A673 (cell line): ENCODE results near the gene PLA2G15. TPM values are rescaled to one million over a fixed set of nuclear protein-coding genes. Genes with fewer than 3 reads are reported as not detected.

Experiments
- BruUV-seq: library from RNA; stranded (reverse); fragments of 400-500 nt; replicated peaks from 2 replicates; lab custom pipeline; 2021; lab: Mats Ljungman, UMichigan
- CTCF ChIA-PET: fragments of 300-600 bp; sonication (Branson Sonifier 250); formaldehyde crosslinking; loops from one replicate; lab custom pipeline; 2022; ENCODE audit warnings: antibody characterized with exemption; lab: Charles Lee
- POLR2A ChIA-PET: fragments of 300-600 bp; sonication (Branson Sonifier 250); formaldehyde crosslinking; loops from one replicate; lab custom pipeline; 2022; ENCODE audit warnings: antibody characterized with exemption; ENCODE audit not compliant: low non-redundant PET; lab: Charles Lee
- DNase-seq: peaks from one replicate; pipeline ENCODE4 v3.0.0-alpha.2; 2015; ENCODE audit warnings: low spot score
- H3K27ac ChIP-seq: fragments of 200-600 bp; sonication (generic); 2 replicates; pipeline ENCODE4 v1.5.1; 2016; ENCODE audit warnings: mixed run types, low read depth, mild to moderate bottlenecking, mixed read lengths, antibody characterized with exemption, low read length; ENCODE audit not compliant: poor library complexity, severe bottlenecking
- H3K27me3 ChIP-seq: fragments of 200-600 bp; sonication (generic); replicated peaks from 2 replicates; pipeline ENCODE4 v1.6.1; 2017; ENCODE audit warnings: mixed run types, low read depth, mild to moderate bottlenecking, mixed read lengths, antibody characterized with exemption, low read length; ENCODE audit not compliant: insufficient read depth, poor library complexity
- H3K36me3 ChIP-seq: fragments of 200-600 bp; sonication (generic); 2 replicates; pipeline ENCODE4 v1.6.1; 2016; ENCODE audit warnings: mixed run types, mild to moderate bottlenecking, mixed read lengths, antibody characterized with exemption, low read length; ENCODE audit not compliant: insufficient read depth, poor library complexity, severe bottlenecking
- H3K4me1 ChIP-seq: fragments of 200-600 bp; sonication (generic); 2 replicates; pipeline ENCODE4 v1.6.1; 2017; ENCODE audit warnings: mixed run types, mild to moderate bottlenecking, mixed read lengths, antibody characterized with exemption, low read length; ENCODE audit not compliant: insufficient read depth, poor library complexity, severe bottlenecking
- H3K4me3 ChIP-seq: fragments of 200-600 bp; sonication (generic); 2 replicates; pipeline ENCODE4 v1.5.1; 2016; ENCODE audit warnings: low read depth, mixed run types, mild to moderate bottlenecking, mixed read lengths, low read length; ENCODE audit not compliant: poor library complexity, severe bottlenecking
- H3K9me3 ChIP-seq: fragments of 200-600 bp; sonication (generic); 2 replicates; pipeline ENCODE4 v1.6.1; 2016; ENCODE audit warnings: mixed run types, low read depth, mild to moderate bottlenecking, mixed read lengths, antibody characterized with exemption, low read length; ENCODE audit not compliant: poor library complexity, severe bottlenecking
- EZH2 ChIP-seq: fragments of 200-600 bp; sonication (generic); IDR thresholded peaks from 2 replicates; pipeline ENCODE4 v1.6.1; 2017; ENCODE audit warnings: borderline replicate concordance, low read depth, mild to moderate bottlenecking, mixed read lengths, antibody characterized with exemption, low read length; ENCODE audit not compliant: poor library complexity, severe bottlenecking
- intact Hi-C: fragments of 100-400 bp; cut with micrococcal nuclease; formaldehyde crosslinking; loops from one replicate; pipeline ENCODE4 v1.10.0; 2022; ENCODE audit not compliant: unreplicated experiment
- total RNA-seq: library from RNA; stranded (reverse); gene quantifications from 2 replicates; pipeline ENCODE4 v1.2.3, GENCODE V29; 2021
- TF ChIP-seq, protein P1 (sequence below): fragments of 300-800, 200-600 bp; sonication (generic); conservative IDR thresholded peaks from 2 replicates; pipeline ENCODE4 v1.5.1; 2017; ENCODE audit warnings: low read depth, mild to moderate bottlenecking, antibody characterized with exemption, low read length, moderate library complexity, mixed read lengths

The PLA2G15 gene
- total RNA-seq, 1 experiment from 2014 or later, result 8.1 TPM

DNA sequence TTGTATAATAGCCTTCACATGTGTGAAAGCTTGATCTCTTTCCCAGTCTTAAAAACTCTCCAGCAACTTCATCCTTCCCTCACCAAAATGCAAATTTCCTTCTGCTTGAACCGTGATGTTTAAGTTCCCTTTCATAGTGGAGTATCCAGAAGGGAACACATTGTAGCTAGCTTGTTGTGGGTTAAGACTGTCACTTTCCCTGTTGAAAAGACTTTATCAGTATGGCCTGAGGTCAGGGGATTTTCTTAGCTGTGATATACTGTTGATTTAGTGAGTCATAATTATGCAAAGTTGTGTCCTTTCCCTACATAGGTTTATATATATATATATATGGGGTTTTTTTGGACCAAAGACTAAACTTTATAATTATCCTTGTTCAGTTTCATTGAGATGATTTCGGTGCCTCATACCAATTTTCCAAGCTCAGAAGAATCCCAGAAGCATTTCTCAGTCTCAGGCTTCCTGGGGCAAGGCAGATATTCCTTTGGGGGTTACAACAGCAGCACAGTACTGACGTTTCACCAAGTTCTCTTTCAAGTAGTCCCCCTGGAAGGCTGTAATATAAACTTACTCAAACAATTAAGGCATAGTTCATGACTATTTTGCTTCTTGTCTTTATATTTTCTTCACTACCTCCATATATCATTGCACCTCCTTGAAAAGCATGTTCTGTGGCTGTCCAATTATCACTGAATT lies 44.9 kb upstream of the PLA2G15 start:
- intact Hi-C loops, result no loop called here
- Histone ChIP-seq H3K4me3 (no peak overlapping the region), H3K9me3 (no peaks in the 10 kb centered on the region), H3K27ac (no peak overlapping the region), H3K27me3 (no peaks in the 10 kb centered on the region), H3K36me3 (no peaks in the 10 kb centered on the region), H3K4me1 (no peaks in the 10 kb centered on the region)
- ChIA-PET POLR2A (no interaction called here), CTCF (no interaction called here)
- DNase-seq, result no peak
- no peak for TF ChIP-seq EZH2
- TF ChIP-seq, protein P1, sequence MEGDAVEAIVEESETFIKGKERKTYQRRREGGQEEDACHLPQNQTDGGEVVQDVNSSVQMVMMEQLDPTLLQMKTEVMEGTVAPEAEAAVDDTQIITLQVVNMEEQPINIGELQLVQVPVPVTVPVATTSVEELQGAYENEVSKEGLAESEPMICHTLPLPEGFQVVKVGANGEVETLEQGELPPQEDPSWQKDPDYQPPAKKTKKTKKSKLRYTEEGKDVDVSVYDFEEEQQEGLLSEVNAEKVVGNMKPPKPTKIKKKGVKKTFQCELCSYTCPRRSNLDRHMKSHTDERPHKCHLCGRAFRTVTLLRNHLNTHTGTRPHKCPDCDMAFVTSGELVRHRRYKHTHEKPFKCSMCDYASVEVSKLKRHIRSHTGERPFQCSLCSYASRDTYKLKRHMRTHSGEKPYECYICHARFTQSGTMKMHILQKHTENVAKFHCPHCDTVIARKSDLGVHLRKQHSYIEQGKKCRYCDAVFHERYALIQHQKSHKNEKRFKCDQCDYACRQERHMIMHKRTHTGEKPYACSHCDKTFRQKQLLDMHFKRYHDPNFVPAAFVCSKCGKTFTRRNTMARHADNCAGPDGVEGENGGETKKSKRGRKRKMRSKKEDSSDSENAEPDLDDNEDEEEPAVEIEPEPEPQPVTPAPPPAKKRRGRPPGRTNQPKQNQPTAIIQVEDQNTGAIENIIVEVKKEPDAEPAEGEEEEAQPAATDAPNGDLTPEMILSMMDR, result no peak
- no TSS peak for BruUV-seq

DNA sequence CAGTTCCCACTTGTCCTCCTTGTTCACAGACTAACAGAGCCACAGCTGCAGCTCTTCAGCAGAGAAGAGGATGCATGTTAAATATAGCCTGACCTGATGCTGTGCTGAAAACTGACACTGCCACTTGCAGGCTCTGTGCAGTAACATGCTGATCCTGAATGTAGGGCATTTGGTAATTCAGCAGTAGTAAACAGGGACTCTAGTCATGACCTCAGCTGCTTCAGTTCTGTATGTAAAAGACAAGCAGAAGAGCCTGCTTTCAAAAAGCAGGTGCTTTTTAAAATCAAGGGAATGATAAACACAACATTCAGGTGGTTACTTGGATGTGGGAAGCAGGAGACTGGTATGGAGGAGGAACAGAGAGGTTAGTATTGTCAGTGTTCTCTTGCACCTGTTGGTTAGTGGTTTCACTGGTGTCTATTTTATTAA lies 43.1 kb upstream of the PLA2G15 start:
- Histone ChIP-seq H3K4me3 (no peak overlapping the region), H3K27me3 (no peaks in the 10 kb centered on the region), H3K36me3 (no peaks in the 10 kb centered on the region), H3K9me3 (no peaks in the 10 kb centered on the region), H3K4me1 (no peaks in the 10 kb centered on the region), H3K27ac (no peak overlapping the region)
- BruUV-seq, result no TSS peak
- ChIA-PET CTCF (no interaction called here), POLR2A (no interaction called here)
- intact Hi-C loops, result no loop called here
- TF ChIP-seq EZH2, result no peak
- TF ChIP-seq, protein P1, result no peak
- no peak for DNase-seq

DNA sequence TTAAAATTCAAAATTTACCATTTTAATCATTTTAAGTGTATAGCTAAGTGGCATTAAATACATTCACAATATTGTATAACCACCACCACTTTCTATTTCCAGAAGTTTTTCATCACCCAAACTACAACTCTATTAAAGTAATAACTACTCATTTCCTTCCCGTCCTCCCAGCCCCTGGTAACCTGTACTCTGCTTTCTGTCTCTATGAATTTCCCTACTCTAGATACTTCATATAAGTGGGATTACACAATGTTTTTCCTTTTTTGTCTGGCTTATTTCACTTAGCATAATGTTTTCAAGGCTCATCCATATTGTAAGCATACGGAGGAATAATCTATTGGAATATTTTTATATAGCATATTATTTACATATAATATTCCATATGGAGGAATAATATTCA lies 38.9 kb upstream of the PLA2G15 start:
- intact Hi-C loops, result no loop called here
- ChIA-PET CTCF (interaction anchor here (0.6 kb wide), 1 partner anchor 136 kb away, joined by 3 read pairs; no protein-coding TSS in a partner anchor), POLR2A (no interaction called here)
- Histone ChIP-seq H3K27me3 (no peaks in the 10 kb centered on the region), H3K4me3 (no peak overlapping the region), H3K27ac (no peak overlapping the region), H3K36me3 (no peaks in the 10 kb centered on the region), H3K9me3 (no peaks in the 10 kb centered on the region), H3K4me1 (no peaks in the 10 kb centered on the region)
- BruUV-seq, result no TSS peak
- no peak for DNase-seq
- no peak for TF ChIP-seq EZH2
- TF ChIP-seq, protein P1, result no peak
